ENCODE data around the gene OMP.

The OMP gene

DNA sequence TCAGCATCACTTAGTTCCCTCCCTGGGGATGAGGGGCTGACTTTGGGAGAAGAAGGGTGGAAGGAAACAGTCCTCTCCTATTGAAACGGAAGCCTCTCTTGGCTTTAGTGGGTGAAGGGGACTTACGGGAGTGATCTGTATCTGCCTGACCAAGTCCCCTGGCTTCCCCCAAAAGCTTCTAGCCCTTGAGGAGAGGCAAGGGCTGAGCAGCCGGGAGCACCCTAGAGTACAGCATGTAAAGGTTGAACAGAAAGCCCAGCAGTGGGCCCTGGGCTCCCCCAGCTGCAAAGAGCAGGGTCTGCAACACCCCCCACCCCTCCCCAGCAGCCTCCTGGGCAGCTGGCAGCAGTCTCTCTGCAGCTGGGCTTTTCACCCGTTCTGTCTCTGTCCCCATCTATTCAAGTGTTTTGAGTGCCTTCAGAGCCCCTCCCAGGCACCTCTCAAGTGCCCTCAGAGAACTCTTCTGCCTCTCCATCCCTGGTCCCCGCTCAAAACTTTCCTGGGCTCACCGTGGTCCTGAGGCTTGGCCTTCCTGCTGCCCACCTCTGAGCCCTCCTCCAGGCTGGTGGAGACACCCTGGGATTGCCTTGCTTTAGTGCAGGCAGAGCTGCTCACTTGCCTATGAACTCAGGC, 33.2 kb upstream of the OMP start:
- DNase-seq (ENCODE audit: low read depth) = no peak

DNA sequence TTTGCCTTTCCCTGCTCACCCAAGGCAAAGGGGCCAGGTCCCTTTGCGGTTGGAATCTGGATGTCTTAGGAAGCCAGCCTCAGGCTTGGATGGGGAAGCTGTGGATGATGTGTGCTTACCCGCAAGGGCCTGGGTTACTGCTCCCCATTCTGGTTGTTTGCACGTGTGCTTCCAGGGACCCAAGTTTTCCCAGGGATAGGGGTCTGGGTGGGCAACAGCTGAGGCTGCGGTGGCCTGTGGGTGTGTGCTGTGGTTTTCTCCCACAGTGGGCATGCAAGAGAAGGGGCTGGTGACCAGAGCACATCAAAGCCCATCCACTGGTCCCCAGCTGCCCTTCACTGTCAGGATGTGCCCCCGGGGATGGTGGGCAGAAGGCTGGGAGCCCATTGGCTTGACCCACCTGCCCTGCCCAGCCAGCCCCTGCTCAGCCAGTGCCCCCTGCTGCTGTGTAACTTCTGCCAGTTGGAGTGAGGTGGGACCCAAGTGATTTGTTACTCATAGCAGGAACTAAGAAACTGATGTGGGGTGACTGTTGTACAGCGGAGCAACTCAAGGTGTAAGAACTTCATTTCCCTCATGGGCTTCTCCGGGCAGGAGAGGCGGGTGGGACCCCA, 32.6 kb upstream of the OMP start:
- DNase-seq (ENCODE audit: low read depth) = no peak

DNA sequence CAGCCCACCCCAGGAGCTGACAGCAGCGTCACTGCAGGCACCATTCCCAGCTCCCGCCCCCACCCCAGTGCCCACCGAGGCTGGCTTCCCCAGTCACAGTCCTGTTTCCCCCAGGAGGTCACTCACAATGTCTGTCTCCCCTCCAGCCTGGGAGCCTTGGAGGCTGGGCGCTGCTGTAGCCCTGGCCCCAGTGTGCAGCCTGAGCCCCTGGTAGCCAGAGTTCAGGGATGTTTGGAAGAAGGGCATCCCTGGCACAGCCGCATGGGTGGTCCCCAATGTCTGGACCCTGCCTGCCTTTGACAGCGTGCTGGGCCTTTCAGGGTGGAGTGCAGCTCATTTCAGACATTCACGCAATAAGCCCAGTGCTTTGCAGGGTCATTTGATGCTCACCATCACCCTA, 31.6 kb upstream of the OMP start:
- no peak for DNase-seq (ENCODE audit: low read depth)

DNA sequence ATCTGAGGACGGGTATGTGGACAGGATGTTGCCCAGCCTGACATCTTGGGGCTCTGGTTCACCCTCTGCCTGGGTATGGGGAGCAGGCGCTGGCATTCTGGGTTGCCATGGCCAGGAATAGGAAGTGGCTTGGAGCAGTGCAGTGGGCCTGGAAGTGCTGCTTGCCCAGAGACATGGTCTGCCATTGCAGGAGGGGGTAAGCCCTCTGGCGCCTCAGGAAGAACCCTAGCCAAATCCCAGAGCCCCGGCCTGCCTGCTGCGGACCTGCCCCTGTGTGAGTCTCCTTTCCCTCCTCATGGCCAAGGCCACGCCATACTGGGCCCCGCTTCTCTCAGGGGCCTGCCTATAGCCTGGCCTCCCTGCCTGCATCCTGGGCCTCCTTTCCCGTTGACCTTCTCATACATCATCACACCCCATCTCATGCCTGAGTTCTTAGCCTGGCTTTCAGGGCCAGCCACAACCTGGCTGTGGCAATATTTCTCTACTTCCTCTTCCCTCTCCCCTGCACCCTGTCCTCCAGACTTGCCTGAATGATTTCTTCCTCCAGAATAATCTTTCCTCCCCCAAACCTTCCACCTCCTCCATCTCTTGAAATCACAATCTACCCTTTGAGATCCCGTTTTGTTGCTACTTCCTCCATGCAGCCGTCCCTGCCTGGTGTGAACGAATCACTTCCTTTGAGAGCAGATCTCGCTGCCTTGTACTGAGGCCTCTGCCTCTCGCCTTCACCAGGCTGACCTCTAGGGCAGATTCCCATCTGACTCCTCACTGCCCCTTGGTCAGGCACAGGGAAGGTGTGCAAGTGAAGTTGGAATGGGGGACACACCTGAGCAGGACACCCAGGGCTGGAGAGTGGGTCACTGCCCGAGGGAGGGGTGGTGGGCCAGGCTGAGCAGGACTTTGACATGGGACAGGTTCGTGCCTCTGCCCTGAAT, 30.7 kb upstream of the OMP start:
- no peak for DNase-seq (ENCODE audit: low read depth)

DNA sequence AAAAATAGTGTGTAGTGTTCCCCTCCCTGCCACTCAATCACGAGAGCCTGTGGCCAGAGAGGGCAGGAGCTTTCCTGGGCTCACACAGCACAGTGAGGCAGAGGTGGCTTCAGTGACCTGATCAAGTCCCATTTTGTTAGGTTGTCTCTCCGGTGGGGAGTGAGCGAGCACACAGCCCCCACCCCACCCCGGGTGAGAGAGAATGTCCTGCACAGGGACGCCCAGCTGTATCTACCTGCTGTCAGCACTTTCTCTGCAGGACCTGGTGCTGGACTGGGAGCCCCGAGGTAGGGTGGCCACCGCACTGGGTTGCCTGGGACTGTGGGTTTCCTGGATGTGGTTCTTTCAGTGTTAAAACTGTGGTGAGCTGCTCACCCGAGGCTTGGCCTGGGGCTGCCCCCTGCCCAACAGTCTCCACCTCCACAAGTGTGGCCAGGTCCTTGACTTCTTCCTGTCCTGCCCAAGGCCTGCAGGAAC, 29.8 kb upstream of the OMP start:
- DNase-seq (ENCODE audit: low read depth) = no peak

DNA sequence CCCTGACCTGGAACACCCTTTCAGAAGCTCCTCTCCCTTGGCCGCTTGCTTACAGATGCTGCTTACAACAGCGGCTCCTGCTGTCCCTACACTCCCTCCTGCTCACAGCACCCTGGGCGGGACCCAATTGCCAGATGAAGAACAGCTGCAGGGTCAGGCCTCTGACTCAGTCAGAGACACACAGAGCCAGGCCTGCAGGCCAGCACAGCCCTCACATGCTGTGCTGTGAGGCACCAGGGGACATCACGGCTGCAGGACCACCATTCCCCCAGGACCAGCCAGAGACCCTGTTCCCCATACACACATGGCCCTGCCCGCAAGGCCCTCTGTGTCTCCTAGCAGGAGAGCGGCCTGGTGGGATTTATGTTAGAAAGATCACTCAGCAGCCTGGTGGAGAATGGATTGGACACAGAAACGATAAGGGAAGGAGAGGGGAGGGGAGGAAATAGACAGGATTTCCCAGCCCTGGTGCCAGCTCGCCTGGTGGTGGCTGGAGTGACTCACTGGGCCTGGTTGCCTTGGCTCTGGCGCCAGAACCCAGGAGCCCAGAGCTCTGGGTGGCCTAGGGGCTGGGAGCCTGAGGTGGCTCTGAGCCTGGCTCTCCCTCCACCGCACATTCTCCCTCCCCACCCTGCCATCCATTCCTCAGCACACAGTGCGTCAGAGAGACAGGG, 29.2 kb upstream of the OMP start:
- DNase-seq (ENCODE audit: low read depth) = no peak

DNA sequence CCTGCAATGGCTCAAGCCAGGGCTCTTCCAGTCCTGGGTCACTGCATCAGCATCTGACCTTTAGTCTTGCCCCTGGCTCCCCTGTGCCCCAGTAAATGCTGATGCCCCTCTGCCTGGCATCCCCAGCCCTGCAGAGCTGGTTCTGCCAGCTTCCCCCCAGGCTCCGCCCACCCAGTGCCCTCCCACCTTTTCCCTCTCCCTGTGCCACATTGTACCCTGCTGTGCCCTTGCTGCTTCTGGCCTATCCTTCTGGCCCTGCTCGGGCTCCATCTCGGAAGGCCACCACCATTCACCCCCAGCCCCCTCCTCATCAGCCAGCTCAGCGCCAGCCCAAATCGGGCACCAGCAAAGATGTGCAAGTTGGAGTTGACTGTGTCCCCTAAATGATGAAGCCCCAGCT, 28.4 kb upstream of the OMP start:
- no peak for DNase-seq (ENCODE audit: low read depth)

DNA sequence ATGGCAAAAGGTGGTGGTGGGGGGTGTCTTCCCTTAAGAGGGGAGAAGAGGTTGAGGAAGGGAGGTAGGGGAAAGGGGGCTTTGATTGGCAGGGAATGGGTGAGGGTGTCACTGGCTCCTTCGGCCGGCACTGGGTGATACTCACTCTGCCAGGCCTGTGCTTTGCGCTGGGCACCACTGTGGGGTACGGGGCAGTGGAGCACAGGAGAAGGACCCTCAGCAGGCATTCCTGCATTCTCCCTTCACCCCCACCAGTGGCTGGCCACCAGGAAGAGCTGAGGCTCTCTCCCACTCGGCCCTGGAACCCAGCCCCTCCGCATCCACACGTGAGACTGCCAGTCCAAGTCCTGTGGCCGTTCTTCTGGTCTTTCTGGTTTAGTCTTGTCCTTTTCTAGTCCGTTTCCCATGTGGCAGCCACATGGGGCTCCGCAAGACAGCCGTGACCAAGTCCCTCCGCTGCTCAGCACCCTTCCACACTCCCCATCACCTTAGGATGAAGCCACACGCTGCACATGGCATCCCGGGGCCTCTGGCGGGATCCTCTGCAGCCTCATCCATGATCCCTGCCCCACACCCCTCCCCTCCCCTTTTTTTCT, 27.9 kb upstream of the OMP start:
- DNase-seq (ENCODE audit: low read depth) = no peak

DNA sequence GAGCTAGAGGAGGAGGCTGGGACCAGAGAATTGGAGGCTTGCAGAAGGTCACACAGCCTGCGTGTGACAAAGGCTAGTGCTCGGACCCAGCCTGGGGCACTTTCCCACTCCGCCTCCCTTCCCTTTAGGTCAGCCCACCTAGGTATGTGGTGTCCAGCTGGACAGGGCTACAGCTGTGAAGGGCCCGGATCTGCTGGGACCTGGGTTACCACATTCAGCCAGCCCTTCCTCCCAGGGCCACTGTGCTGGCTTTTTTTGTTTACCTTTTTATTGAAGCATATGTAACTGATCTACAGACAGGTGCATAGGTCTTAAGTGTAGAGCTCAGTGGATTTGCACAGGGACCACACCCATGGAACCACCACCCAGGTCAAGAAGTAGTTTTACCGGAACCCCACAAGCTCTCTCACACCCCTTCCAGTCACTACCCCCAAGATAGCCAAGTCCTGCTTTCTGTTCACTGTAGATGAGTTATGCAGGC, 27.2 kb upstream of the OMP start:
- DNase-seq (ENCODE audit: low read depth) = no peak

DNA sequence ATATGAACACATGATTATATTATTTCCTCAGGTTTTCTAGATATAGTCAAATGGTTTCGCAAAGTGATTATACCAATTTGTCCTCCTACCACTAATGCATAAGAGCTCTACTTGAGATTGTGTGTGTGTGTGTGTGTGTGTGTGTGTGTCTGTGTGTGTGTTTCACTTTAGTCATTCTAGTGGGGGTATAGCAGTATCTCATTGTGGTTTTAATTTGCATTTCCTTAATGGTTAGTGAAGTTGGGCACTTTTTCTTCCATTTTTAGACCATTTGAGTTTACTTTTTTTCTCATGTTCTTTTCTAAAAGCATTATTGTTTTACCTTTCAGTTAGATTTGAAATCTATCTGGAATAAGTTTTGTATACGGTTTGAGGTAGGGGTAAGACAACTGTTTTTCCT, 23.0 kb upstream of the OMP start:
- no peak for DNase-seq (ENCODE audit: low read depth)

DNA sequence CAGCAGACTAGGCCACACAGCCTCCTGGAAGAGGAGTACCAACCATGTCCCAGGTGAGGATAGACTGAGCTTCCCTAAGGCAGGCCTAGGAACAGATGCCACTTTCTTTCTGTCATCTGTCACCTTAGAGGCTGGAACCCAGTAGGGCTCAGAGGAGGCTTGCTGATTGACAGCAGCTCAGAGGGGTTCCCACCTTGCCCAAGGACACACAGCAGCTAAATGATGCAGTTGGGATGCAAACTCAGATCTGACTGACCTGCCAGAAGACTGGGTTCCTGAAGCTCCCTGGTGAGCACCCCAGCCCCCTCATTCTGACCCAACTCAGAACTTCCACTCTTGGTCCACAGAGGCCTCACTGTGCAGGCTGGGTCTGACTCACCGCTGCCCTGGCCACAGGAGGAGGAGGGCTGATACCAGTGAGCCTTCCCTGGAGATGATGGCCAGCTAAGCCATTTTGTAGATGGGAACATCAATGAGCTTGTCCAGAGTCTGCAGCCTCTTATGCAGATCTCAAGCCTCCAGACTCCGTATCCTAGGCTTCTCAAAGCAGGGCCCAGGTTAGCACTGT, 21.9 kb upstream of the OMP start:
- no peak for DNase-seq (ENCODE audit: low read depth)

DNA sequence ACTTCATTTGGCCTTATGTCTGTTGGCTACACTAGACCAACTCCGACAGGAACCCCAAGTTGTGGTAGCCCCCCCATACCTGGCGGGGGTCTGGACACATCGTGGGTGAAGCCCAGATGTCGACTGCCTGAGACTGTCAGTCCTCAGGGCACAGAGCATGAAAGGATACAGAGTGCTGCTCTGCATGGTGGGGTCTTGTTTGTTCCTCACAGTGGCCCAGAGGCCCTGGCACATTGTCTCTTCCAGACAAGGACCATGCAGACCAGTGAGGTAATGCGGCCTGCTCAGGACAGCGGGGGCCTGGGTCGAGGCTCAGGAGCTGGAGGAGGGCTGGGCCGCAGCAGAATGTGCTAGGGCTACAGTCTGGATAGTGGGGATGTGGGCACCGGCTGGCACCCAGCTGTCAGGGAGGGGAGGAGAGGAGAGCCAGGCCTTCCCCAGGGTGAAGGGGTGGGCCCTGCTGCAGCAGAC, 21.2 kb upstream of the OMP start:
- DNase-seq (ENCODE audit: low read depth) = no peak

DNA sequence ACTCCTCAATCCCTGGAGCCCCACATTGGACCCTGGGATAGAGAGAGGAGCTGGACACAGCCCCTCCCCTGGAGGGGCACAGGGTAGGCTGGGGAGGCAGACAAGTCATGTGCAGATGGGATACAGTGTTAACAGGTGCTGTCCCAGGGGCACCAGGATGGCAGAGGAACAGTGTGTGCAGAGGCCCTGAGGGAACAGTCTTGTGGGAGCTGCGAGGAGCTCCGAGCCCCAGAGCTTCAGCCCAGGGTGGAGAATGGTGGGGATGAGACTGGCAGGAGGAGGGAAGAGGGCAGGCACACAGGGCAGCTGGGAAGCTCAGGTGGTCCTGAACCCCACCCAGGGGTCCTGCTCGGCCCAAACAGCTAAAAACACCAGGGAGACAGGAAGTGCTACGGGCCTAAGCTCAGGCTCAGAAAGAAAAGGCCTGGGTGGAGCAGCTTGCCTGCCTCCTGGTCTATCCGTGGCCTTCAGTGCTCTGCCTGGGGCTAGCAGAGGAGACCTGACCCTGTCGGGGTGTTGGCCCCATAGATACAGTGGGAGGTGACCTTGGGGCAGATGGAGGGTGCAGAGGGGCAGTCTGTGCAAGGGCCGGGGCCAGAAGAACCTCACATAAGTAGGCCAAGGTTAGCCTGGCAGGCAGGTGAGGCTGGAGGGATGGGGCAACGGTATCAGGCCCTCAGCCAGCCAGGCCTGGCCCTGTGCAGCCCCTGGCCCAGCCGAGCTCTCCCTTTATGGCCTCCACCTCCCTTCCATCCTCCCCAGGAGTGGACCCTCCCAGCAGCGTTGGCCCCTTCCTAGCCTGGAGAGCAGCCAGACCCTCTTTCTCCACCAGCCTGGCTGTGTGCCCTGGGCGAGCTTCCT, 20.4 kb upstream of the OMP start:
- no peak for DNase-seq (ENCODE audit: low read depth)

DNA sequence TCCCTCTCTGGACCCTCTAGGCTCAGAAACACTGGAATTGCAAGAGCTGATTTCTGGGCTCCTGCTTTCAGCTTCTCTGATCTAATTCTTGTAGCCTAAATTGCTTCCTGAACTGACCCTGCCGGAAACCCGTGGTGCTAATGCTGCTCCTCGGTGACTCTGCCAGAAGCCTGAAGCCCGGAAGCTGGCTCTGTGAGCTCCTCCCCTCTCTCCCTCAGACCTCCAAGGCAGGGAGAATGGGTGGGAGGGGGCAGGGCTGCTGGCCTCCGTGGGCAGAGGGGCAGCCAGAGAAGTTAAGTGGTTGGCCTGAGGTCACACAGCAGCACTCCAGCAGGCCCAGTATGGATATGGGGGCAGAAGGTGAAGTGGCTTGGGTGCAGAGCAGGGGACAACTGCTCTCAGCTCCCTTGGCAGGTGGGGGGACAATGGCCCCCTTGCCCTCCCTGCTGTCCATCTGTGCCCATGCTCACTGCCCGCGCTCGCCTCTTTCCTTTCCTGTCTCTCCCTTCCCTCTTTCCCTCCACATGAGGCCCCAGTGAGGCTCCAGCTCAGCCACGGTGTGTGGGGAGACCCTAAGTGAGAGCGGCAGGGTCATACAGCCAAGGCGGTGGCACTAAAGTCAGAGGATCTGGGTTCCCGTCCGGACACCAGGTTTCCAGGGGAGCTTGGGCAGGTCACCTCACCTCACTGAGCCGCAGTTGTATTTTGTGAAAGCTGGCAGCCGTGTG, 19.6 kb upstream of the OMP start:
- peak; percentile 19 for DNase-seq (ENCODE audit: low read depth)

DNA sequence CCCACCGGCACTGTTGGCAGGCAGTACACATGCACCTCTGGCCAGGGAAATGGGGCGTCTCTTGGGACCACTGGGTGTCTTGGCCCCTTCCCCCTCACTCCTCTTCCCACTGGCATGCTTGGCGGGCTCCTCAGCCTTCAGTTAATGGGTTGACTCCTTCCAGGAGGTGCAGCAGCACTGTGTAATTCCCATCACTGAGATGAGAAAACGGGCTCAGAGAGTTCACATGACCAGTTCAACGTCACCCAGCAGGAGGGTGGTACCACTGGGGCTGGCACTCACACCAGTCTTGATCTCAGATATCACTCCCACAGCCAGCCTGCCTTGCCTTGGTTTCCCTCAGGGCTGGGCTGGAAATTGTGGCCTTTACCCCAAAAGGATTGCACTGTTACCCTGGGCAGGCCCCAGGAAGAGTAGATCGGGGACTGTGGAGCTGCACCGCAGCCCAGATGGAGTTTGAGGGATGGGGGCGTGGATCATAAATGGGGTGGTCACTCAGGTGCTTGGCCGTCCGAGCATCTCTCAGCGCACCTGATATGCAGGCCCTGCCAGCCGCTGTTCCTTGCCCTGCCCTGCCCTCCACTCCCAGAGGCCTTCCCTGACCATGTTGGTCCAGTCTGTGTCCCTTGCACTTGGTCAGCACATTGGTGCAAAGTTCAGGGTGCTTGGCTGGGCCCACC, 18.9 kb upstream of the OMP start:
- DNase-seq (ENCODE audit: low read depth) = no peak

DNA sequence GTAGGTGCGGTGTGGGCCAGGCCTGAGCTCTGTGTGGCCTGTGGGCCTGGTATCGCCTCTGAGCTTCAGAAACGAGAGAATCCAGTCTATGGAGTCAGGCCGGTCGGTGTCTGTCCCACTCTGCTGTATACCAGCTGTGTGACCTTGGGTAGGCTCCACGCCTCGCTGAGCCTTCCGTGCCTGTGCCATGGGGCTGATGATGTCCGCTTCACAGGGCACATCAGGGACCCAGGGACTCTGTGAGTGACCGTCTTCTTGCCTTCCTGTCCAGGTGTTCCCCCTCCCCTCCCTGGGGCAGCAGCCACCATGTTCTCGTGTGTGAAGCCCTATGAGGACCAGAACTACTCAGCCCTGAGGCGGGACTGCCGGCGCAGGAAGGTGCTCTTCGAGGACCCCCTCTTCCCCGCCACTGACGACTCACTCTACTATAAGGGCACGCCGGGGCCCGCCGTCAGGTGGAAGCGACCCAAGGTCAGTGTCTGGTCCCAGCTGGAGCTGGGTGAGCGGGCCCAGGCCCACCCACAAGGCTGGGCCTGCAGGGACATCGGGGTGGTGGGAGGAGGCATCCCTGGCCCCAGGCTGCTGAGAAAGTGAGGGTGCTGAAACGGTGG, 18.0 kb upstream of the OMP start:
- DNase-seq (ENCODE audit: low read depth) = no peak

DNA sequence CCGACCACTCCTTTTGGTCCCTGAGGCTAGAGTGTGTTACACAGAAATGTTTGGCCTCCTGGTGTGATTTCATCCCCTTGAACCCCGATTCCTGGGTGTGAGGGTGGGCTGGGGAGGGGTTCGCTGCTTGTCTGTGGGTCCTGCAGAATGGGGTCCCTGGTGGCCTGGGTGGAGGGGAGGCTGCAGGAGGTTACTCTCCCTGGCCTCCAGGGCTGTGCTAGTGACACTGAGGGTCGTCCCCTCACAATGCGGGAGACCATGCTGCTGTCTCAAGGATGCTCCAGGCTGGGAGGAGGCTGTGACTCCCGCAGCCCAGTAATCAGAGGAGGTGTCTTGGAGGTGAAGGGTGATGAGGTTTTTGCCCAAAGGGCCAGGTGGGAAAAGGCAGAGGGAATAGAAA, 17.0 kb upstream of the OMP start:
- DNase-seq (ENCODE audit: low read depth) = no peak

DNA sequence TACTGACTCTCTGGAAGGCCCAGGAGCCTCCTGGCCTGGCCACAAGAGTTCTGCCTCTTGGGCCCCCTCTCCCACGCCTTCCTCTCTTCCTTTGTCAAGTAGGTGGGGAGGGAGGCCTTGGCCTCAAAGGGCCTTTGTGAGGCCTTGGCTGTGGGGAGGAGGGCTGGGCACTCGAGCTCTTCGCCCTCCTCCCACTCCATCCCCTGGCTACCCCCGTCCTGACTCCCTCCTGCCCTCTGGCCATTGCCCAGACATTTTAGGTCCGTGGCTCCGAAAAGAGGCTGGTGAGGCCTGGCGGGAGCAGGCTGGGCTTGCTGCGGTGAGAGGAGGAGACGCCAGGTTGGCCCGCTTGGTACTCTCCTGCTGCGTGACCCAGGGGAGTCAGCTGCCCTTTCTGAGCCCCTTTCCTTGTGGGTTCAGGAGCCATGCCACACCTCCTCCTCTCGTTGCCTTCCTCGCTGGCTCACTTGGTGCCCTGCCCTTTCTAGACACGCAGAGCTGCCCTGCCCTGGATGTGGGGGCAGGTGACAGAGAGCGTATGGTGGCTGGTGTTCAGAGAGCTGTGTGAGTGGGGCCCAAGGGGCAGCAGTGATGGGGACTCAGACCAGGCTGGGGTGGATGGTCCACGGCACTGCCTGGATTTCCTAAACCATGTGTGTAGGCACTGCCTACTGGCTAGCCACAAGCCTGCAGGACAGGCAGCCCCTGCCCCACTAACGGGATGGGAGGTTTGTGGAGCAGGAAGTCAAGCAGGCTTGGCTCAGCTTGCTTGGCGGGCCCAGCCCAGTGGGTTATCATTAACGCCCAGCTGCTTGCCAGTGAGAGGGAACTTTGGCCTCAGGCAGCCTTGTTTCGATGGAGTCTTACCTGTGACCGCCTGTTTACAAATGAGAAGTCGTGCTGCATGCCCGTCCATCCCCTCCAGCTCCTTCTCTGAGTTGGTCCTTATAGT, 15.8 kb upstream of the OMP start:
- DNase-seq (ENCODE audit: low read depth) = no peak

Data from activated T-helper 1 cell treated with Interleukin-2 at 50 U/mL for 16 hours (primary cell).